ENCODE data around the gene SEMA3B.

The SEMA3B gene

GRCh38 chr3:50316657-50317242 is 47.8 kb downstream of the SEMA3B start (continued):
- TF ChIP-seq SCRT2 (tag by site-specific recombination; IDR thresholded peaks at IDR 0.05) (no peak), ZNF350 (tag by site-specific recombination; IDR thresholded peaks at IDR 0.05) (no peak), ZFHX2 (tag by site-specific recombination; conservative IDR thresholded peaks at IDR 0.05) (peak; percentile 92), SALL2 (tag by site-specific recombination; IDR thresholded peaks at IDR 0.05; ENCODE audit: borderline replicate concordance) (no peak), PRDM4 (tag by site-specific recombination; IDR thresholded peaks at IDR 0.05) (no peak), ZNF843 (tag by site-specific recombination; IDR thresholded peaks at IDR 0.05) (no peak), HIC1 (tag by site-specific recombination; IDR thresholded peaks at IDR 0.05) (peak; percentile 54; the same call in 1 of the 2 replicates), ZNF280C (tag by site-specific recombination; IDR thresholded peaks at IDR 0.05) (no peak), ZBTB7A (tag by site-specific recombination; IDR thresholded peaks at IDR 0.05; ENCODE audit: low read depth) (no peak), ZNF707 (tag by site-specific recombination; IDR thresholded peaks at IDR 0.05) (no peak), ZNF121 (tag by site-specific recombination; IDR thresholded peaks at IDR 0.05) (no peak), ZNF221 (tag by site-specific recombination; IDR thresholded peaks at IDR 0.05; ENCODE audit: borderline replicate concordance) (no peak), ZEB2 (tag by site-specific recombination; IDR thresholded peaks at IDR 0.05) (no peak), ZNF621 (tag by site-specific recombination; IDR thresholded peaks at IDR 0.05) (no peak), ZSCAN30 (tag by site-specific recombination; IDR thresholded peaks at IDR 0.05) (no peak), IKZF3 (tag by site-specific recombination; IDR thresholded peaks at IDR 0.05) (no peak), ZNF274 (IDR thresholded peaks at IDR 0.05; ENCODE audit: low read length) (no peak), ZNF274 (tag by site-specific recombination; IDR thresholded peaks at IDR 0.05; ENCODE audit: borderline replicate concordance) (no peak), ZNF777 (tag by site-specific recombination; IDR thresholded peaks at IDR 0.05; ENCODE audit: borderline replicate concordance) (no peak), TCF7L2 (IDR thresholded peaks at IDR 0.05; ENCODE audit: borderline replicate concordance, low read depth, low read length) (no peak), ZNF223 (tag by site-specific recombination; IDR thresholded peaks at IDR 0.05) (no peak), ZNF623 (tag by site-specific recombination; IDR thresholded peaks at IDR 0.05) (no peak), ZBTB49 (tag by site-specific recombination; IDR thresholded peaks at IDR 0.05; ENCODE audit: low read depth) (no peak), ZNF654 (tag by site-specific recombination; IDR thresholded peaks at IDR 0.05; ENCODE audit: low read depth) (no peak), ZNF747 (tag by site-specific recombination; IDR thresholded peaks at IDR 0.05) (no peak), ZNF157 (tag by site-specific recombination; IDR thresholded peaks at IDR 0.05) (no peak), WT1 (tag by site-specific recombination; IDR thresholded peaks at IDR 0.05) (no peak), ZNF169 (tag by site-specific recombination; IDR thresholded peaks at IDR 0.05) (no peak), ZNF416 (tag by site-specific recombination; IDR thresholded peaks at IDR 0.05) (no peak), ZNF18 (tag by site-specific recombination; IDR thresholded peaks at IDR 0.05) (no peak), SETDB1 (IDR thresholded peaks at IDR 0.05; ENCODE audit: insufficient read length, low read length) (no peak)
